ENCODE data around the gene KANSL3. TPM values are rescaled to one million over a fixed set of nuclear protein-coding genes. Genes with fewer than 3 reads are reported as not detected.

KANSL3 gene
- total RNA-seq, 1 donor from 2014 or later = 32.5 TPM

DNA sequence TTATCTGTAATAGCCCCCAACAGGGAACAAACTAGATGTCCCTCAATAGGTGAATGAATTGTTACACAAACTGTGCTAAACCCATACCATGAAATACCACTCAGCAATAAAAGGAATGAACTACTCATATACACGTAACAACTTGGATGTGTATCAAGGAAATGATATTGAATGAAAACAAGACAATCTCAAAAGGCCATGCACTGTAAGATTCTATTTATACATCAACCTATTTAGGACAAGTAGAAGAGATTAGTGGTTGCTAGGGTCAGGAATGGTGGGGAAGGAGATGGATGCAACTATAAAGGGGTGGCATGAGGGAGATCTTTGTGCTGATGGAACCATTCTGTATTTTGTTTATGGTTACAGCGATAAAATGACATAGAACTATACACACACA, 47.1 kb downstream of the KANSL3 start:
- H3K4me1 Mint-ChIP-seq (ENCODE audit: low read depth, unreplicated experiment) = no peaks in the 10 kb centered on the region
- H3K36me3 Mint-ChIP-seq (ENCODE audit: unreplicated experiment) = no peaks in the 10 kb centered on the region
- H3K27ac Mint-ChIP-seq (ENCODE audit: unreplicated experiment) = no peak overlapping the region
- TF ChIP-seq, protein P1, sequence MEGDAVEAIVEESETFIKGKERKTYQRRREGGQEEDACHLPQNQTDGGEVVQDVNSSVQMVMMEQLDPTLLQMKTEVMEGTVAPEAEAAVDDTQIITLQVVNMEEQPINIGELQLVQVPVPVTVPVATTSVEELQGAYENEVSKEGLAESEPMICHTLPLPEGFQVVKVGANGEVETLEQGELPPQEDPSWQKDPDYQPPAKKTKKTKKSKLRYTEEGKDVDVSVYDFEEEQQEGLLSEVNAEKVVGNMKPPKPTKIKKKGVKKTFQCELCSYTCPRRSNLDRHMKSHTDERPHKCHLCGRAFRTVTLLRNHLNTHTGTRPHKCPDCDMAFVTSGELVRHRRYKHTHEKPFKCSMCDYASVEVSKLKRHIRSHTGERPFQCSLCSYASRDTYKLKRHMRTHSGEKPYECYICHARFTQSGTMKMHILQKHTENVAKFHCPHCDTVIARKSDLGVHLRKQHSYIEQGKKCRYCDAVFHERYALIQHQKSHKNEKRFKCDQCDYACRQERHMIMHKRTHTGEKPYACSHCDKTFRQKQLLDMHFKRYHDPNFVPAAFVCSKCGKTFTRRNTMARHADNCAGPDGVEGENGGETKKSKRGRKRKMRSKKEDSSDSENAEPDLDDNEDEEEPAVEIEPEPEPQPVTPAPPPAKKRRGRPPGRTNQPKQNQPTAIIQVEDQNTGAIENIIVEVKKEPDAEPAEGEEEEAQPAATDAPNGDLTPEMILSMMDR (IDR thresholded peaks at IDR 0.05; ENCODE audit: partially characterized antibody, unreplicated experiment) = no peak
- H3K4me3 Mint-ChIP-seq (ENCODE audit: unreplicated experiment) = no peak overlapping the region
- no peak for DNase-seq
- no peaks in the 10 kb centered on the region for H3K9me3 Mint-ChIP-seq (ENCODE audit: unreplicated experiment)
- no peaks in the 10 kb centered on the region for H3K27me3 Mint-ChIP-seq (ENCODE audit: unreplicated experiment)

DNA sequence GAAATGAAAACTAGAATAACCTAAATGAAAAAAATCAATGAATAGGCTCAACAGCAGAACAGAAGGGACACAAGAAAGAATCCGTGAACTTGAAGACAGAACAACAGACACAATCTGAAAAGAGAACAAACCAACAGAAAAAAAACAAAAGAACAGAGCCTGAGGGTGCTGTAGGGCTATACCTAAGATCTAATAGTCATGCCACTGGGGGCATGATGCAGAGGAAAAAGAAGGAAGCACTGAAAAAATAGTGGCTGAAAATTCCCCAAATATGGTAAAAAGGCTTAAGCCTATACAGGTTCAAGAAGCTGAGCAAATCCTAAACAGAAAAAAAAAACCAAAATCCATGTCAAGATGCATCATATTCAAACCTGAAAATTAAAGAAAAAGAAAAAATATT, 50.3 kb downstream of the KANSL3 start:
- H3K4me1 Mint-ChIP-seq (ENCODE audit: low read depth, unreplicated experiment) = no peaks in the 10 kb centered on the region
- no peaks in the 10 kb centered on the region for H3K36me3 Mint-ChIP-seq (ENCODE audit: unreplicated experiment)
- H3K4me3 Mint-ChIP-seq (ENCODE audit: unreplicated experiment) = no peak overlapping the region
- DNase-seq = no peak
- TF ChIP-seq, protein P1 (IDR thresholded peaks at IDR 0.05; ENCODE audit: partially characterized antibody, unreplicated experiment) = no peak
- no peak overlapping the region for H3K27ac Mint-ChIP-seq (ENCODE audit: unreplicated experiment)
- no peaks in the 10 kb centered on the region for H3K27me3 Mint-ChIP-seq (ENCODE audit: unreplicated experiment)
- no peaks in the 10 kb centered on the region for H3K9me3 Mint-ChIP-seq (ENCODE audit: unreplicated experiment)

DNA sequence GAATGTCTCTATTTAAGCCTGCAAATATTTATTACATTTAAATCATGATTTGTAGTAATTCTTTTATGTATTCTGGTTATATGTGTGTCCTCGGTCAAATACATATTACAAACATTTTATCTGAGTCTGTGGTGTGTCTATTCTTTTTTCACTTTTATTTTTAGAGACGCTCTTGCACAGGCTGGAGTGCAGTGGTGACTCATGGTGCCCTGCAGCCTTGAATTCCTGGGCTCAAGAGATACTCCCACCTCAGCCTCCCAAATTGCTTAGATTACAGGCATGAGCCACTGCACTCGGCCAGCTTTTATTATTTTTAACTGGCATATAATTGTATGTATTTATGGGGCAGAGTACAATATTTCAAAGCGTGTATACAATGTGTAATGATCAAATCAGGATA, 54.1 kb downstream of the KANSL3 start:
- Mint-ChIP-seq H3K36me3 (ENCODE audit: unreplicated experiment) (no peaks in the 10 kb centered on the region), H3K4me3 (ENCODE audit: unreplicated experiment) (no peak overlapping the region), H3K9me3 (ENCODE audit: unreplicated experiment) (no peaks in the 10 kb centered on the region), H3K27me3 (ENCODE audit: unreplicated experiment) (no peaks in the 10 kb centered on the region), H3K4me1 (ENCODE audit: low read depth, unreplicated experiment) (no peaks in the 10 kb centered on the region), H3K27ac (ENCODE audit: unreplicated experiment) (no peak overlapping the region)
- no peak for DNase-seq
- TF ChIP-seq, protein P1 (IDR thresholded peaks at IDR 0.05; ENCODE audit: partially characterized antibody, unreplicated experiment) = no peak

DNA sequence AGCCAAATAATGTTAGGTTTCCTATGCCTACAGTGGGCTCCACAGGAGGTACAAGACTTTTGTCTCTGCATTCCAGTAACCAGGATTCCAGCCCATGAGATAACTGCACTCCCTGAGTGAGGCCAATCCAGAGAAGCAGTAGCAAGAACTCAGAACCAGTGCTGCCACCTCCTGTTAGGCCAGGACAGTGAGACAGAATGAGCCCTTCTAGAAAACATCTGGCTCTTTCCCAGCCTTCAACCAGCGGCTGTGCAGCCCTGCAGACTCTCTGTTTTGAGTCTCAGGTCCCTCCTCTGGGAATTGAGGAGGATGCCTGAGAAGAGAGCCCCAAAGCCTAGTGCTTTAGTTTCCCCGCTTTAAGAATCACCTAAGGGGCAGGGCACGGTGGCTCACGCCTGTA, 57.3 kb downstream of the KANSL3 start:
- H3K9me3 Mint-ChIP-seq (ENCODE audit: unreplicated experiment) = no peaks in the 10 kb centered on the region
- H3K36me3 Mint-ChIP-seq (ENCODE audit: unreplicated experiment) = no peaks in the 10 kb centered on the region
- no peak overlapping the region for H3K4me3 Mint-ChIP-seq (ENCODE audit: unreplicated experiment)
- no peak overlapping the region for H3K27ac Mint-ChIP-seq (ENCODE audit: unreplicated experiment)
- H3K4me1 Mint-ChIP-seq (ENCODE audit: low read depth, unreplicated experiment) = no peaks in the 10 kb centered on the region
- no peaks in the 10 kb centered on the region for H3K27me3 Mint-ChIP-seq (ENCODE audit: unreplicated experiment)
- TF ChIP-seq, protein P1 (IDR thresholded peaks at IDR 0.05; ENCODE audit: partially characterized antibody, unreplicated experiment) = no peak
- no peak for DNase-seq

DNA sequence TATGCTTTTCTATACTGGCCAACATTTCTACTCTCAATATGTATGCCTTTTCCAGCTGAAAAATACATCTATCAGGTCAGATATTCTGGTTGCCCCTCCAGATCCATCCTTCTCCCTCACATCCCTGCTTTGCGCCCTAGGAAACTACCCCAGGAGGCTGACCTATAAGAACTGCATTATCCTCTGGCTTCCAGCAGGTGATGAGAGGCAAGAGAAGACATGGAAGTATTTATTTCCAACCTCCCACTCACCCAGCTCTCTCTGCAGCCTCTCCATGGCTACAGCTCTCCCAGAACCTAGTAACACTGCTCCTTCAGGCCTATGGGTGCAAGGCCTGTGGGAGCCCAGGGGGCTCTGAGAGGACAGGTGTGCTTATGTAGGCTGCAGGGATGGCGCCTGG, 58.7 kb downstream of the KANSL3 start:
- Mint-ChIP-seq H3K4me1 (ENCODE audit: low read depth, unreplicated experiment) (no peaks in the 10 kb centered on the region), H3K27me3 (ENCODE audit: unreplicated experiment) (no peaks in the 10 kb centered on the region), H3K9me3 (ENCODE audit: unreplicated experiment) (no peaks in the 10 kb centered on the region), H3K4me3 (ENCODE audit: unreplicated experiment) (no peak overlapping the region), H3K36me3 (ENCODE audit: unreplicated experiment) (no peaks in the 10 kb centered on the region), H3K27ac (ENCODE audit: unreplicated experiment) (no peak overlapping the region)
- DNase-seq = no peak
- TF ChIP-seq, protein P1 (IDR thresholded peaks at IDR 0.05; ENCODE audit: partially characterized antibody, unreplicated experiment) = no peak
